ENCODE data around the gene ZDHHC24.

GRCh38 chr11:66548774-66549630 is 3.2 kb upstream of the ZDHHC24 start:
- TF ChIP-seq EP300 (IDR thresholded peaks at IDR 0.05) (no peak), CTCF (IDR thresholded peaks at IDR 0.05) (no peak), POLR2A (IDR thresholded peaks at IDR 0.05) (no peak)
